Natural killer cell (primary cell): ENCODE data around the gene SACM1L. TPM values are rescaled to one million over a fixed set of nuclear protein-coding genes. Genes with fewer than 3 reads are reported as not detected.
A peak's percentile ranks its signal among the peaks of the same experiment; 100 is the strongest.
"Not testable (repeated sequence)": the region's sequence is repeated elsewhere in the genome, so short reads cannot be mapped to it uniquely, and the experiment has no call there.

Experiments used
- ATAC-seq, 3 donors: fragments of 150-1000 bp in 2 of 3; fragments of 200-7000 bp in 1 of 3; cut with Tn5 transposase; 1 replicate in 1 of 3; 2 replicates in 2 of 3; pipeline ENCODE4 v1.10.0; 2021; ENCODE audit warnings: mild to moderate bottlenecking in 2 of 3, moderate library complexity in 2 of 3
- DNase-seq, 2 donors: peaks; one replicate each; pipeline versions ENCODE4 v3.0.0 to v3.0.0-alpha.2; 2013 to 2021; ENCODE audit warnings: mixed read lengths in 1 of 2
- H3K27ac ChIP-seq: one replicate; pipeline ENCODE4 v1.5.1; 2013; ENCODE audit warnings: mild to moderate bottlenecking, low read length
- H3K27me3 ChIP-seq: one replicate; pipeline ENCODE4 v1.6.1; 2013; ENCODE audit warnings: low read length; ENCODE audit not compliant: control insufficient read depth, insufficient read depth
- H3K36me3 ChIP-seq: one replicate; pipeline ENCODE4 v1.6.1; 2013; ENCODE audit warnings: low read length; ENCODE audit not compliant: control insufficient read depth, insufficient read depth
- H3K4me1 ChIP-seq: one replicate; pipeline ENCODE4 v1.6.1; 2013; ENCODE audit warnings: low read length; ENCODE audit not compliant: control insufficient read depth, insufficient read depth
- H3K4me3 ChIP-seq: one replicate; pipeline ENCODE4 v1.5.1; 2013; ENCODE audit warnings: low read length
- H3K9me3 ChIP-seq: one replicate; pipeline ENCODE4 v1.6.1; 2013; ENCODE audit warnings: low read length; ENCODE audit not compliant: control insufficient read depth, insufficient read depth
- H3K27ac Mint-ChIP-seq, 2 donors: one replicate each; pipeline ENCODE4 v1.8.0; 2022; ENCODE audit warnings: mild to moderate bottlenecking in 2 of 2, mixed read lengths in 2 of 2, moderate library complexity in 1 of 2
- H3K27me3 Mint-ChIP-seq, 2 donors: one replicate each; pipeline ENCODE4 v1.8.0; 2022; ENCODE audit warnings: low read depth in 2 of 2, mixed read lengths in 2 of 2
- H3K36me3 Mint-ChIP-seq: one replicate; pipeline ENCODE4 v1.8.0; 2022; ENCODE audit warnings: mixed read lengths
- H3K4me1 Mint-ChIP-seq, 2 donors: one replicate each; pipeline ENCODE4 v1.8.0; 2022; ENCODE audit warnings: mixed read lengths in 2 of 2
- H3K4me3 Mint-ChIP-seq: one replicate; pipeline ENCODE4 v1.8.0; 2022; ENCODE audit warnings: mild to moderate bottlenecking, moderate library complexity, mixed read lengths
- H3K9me3 Mint-ChIP-seq, 2 donors: one replicate each; pipeline ENCODE4 v1.8.0; 2022; ENCODE audit warnings: mixed read lengths in 2 of 2
- CTCF ChIP-seq: fragments of 200-600 bp; IDR thresholded peaks from one replicate; pipeline ENCODE4 v1.8.0; 2022; ENCODE audit warnings: antibody characterized with exemption
- WGBS: methylation state at CpG from one replicate; pipeline ENCODE4 v1.1.7; 2013; ENCODE audit warnings: missing lambda C conversion rate; ENCODE audit not compliant: insufficient coverage; 5-methylcytosine and 5-hydroxymethylcytosine counted together
- intact Hi-C: fragments of 100-400 bp; cut with micrococcal nuclease; formaldehyde crosslinking; loops from one replicate; pipeline ENCODE4 v1.14.2; 2022
- total RNA-seq, 4 donors: library from RNA; stranded (reverse); fragments of 120-200 nt in 1 of 4; gene quantifications; one replicate each; pipeline versions ENCODE4 v1.2.3 to v1.2.4, GENCODE V29; 2013 to 2022

Gene SACM1L
- total RNA-seq, 3 donors from 2014 or later (not counting 1 experiment from before 2014, with no cell fraction given) = 93.2 to 110 (median 93.9) TPM

DNA sequence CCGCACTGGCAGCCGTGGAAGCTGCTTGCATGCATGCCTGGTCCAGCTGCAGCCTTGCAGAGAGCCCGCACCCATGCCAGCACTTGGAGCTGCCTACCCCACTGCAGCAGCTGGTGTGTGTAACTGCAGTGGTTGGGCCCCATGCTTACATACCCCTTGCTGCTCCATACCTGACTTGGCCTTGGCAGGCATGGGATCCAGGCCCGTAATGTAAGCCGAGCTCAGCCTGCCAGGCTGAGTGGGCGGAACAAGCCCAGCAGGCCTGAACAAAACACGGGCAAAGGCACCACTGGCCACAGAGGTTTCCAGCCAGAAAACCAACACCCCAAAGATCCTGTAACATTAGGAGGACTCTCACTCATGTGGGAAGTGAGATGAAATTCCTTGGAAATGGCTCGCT is 58.9 kb downstream of the SACM1L start:
- ATAC-seq (no peak), DNase-seq (no peak)
- Histone ChIP-seq H3K4me1 (no peaks in the 10 kb centered on the region), H3K4me3 (no peak overlapping the region), H3K9me3 (no peaks in the 10 kb centered on the region), H3K27me3 (no peaks in the 10 kb centered on the region), H3K27ac (no peak overlapping the region), H3K36me3 (peaks cover 49% of the 10 kb centered on the region)
- no peak overlapping the region for H3K4me3 Mint-ChIP-seq
- H3K27ac Mint-ChIP-seq = peak overlapping the region in 1 of 2 donors; percentile 27
- TF ChIP-seq CTCF = no peak
- no peaks in the 10 kb centered on the region for H3K36me3 Mint-ChIP-seq
- intact Hi-C loops = no loop called here
- no peaks in the 10 kb centered on the region for H3K9me3 Mint-ChIP-seq
- no peaks in the 10 kb centered on the region for H3K4me1 Mint-ChIP-seq
- 95% methylated on average over 6 of the region's 8 CpGs for WGBS
- no peaks in the 10 kb centered on the region for H3K27me3 Mint-ChIP-seq

DNA sequence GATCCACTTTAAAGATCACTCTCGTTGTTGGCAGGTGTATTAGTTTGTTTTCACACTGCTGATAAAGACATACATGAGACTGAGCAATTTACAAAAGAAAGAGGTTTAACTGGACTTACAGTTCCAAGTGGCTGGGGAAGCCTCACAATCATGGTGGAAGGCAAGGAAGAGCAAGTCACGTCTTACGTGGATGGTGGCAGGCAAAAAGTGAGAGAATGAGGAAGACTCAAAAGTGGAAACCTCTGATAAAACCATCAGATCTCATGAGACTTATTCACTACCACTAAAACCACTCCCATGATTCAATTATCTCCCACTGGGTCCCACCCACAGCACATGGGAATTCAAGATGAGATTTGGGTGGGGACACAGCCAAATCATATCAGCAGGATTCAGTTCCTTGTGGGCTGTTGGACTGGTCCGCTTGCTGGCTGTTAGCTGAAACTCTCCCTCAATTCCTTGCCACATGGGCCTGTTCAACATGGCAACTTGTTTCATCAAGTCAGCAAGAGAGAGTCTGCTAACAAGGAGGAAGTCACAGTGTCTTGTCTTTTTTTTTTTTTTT is 59.9 kb downstream of the SACM1L start:
- peaks cover 38% of the 10 kb centered on the region for H3K36me3 ChIP-seq
- H3K4me1 Mint-ChIP-seq, H3K9me3 Mint-ChIP-seq, DNase-seq, H3K27me3 ChIP-seq, intact Hi-C loops, H3K4me3 Mint-ChIP-seq, ATAC-seq, H3K27ac ChIP-seq, H3K27me3 Mint-ChIP-seq, H3K36me3 Mint-ChIP-seq, H3K4me3 ChIP-seq, H3K27ac Mint-ChIP-seq, H3K9me3 ChIP-seq, H3K4me1 ChIP-seq: not testable (repeated sequence)
- WGBS = 91% methylated on average over 4 of the region's 4 CpGs

DNA sequence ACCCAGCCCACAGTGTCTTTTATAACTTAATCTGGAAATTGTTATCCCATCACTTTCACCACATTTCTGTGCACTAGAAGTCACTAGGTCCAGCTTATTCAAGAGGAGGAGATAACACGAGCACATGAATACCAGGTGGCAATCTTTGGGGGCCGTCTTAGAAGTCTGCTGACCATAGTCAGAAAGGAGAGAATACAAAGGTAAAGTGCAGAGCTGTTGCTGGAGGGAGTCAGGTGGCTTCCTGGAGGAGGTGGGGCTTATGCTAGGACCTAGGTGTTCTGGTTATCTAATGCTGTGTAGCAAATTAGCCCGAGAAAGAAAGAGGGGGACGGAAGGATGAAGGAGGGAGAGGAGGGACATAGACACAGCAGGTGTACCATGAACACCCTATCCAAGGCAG is 60.7 kb downstream of the SACM1L start:
- ATAC-seq (no peak), DNase-seq (no peak)
- Histone ChIP-seq H3K27ac (no peak overlapping the region), H3K9me3 (no peaks in the 10 kb centered on the region), H3K36me3 (peaks cover 31% of the 10 kb centered on the region), H3K27me3 (no peaks in the 10 kb centered on the region), H3K4me1 (no peaks in the 10 kb centered on the region), H3K4me3 (no peak overlapping the region)
- H3K9me3 Mint-ChIP-seq = no peaks in the 10 kb centered on the region
- WGBS = 93% methylated on average over 4 of the region's 4 CpGs
- H3K4me3 Mint-ChIP-seq = no peak overlapping the region
- TF ChIP-seq CTCF = no peak
- H3K4me1 Mint-ChIP-seq = no peaks in the 10 kb centered on the region
- intact Hi-C loops = no loop called here
- H3K27ac Mint-ChIP-seq = no peak overlapping the region
- H3K36me3 Mint-ChIP-seq = no peaks in the 10 kb centered on the region
- H3K27me3 Mint-ChIP-seq = no peaks in the 10 kb centered on the region

DNA sequence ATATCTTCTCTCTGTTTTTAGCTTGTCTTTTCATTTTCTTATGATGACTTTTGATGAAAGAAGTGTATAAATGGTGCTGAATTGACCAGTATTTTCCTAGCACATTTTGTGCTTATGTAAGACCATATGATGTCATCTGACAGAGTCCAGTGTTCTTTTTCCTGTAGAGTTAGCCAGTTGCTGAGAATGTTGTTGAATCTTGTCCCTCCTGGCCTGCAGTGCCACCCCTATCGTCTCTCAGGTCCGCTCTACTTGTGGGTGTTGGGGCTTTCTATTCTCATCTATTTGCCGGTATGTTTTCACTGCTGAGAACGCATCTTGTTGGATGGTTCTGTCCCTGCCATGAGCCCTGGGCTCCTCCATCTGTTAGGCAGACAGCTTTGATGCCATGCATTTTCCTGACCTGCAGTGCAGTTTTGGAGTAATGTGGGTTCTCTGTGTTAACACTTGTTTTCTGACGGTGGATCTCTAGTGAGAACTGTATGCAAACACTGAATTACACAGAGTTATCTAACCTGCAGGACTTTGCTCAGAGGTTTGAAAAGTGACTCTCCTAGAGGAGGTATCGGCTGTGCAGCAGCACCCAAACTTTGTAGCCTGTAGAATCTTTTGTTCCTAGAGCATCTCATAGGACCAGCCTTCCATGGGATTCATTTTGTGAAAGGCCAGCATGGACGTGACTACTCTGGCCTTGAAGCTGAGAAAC is 62.5 kb downstream of the SACM1L start:
- Histone ChIP-seq H3K4me3 (no peak overlapping the region), H3K27me3 (no peaks in the 10 kb centered on the region), H3K4me1 (no peaks in the 10 kb centered on the region), H3K27ac (no peak overlapping the region), H3K9me3 (no peaks in the 10 kb centered on the region), H3K36me3 (peaks cover 15% of the 10 kb centered on the region)
- TF ChIP-seq CTCF = no peak
- 93% methylated on average over 7 of the region's 7 CpGs for WGBS
- DNase-seq (no peak), ATAC-seq (no peak)
- Mint-ChIP-seq H3K27ac (no peak overlapping the region), H3K9me3 (no peaks in the 10 kb centered on the region), H3K4me3 (no peak overlapping the region), H3K27me3 (no peaks in the 10 kb centered on the region), H3K4me1 (no peaks in the 10 kb centered on the region), H3K36me3 (no peaks in the 10 kb centered on the region)
- intact Hi-C loops = no loop called here
